Activated naive CD4-positive, alpha-beta T cell treated with anti-CD3 and anti-CD28 coated beads for 36 hours (primary cell): ENCODE measurements around the gene PLCG2. TPM values are rescaled to one million over a fixed set of nuclear protein-coding genes. Genes with fewer than 3 reads are reported as not detected.
A peak's percentile ranks its signal among the peaks of the same experiment; 100 is the strongest.
"Not testable (repeated sequence)": the region's sequence is repeated elsewhere in the genome, so short reads cannot be mapped to it uniquely, and the experiment has no call there.

Experiments
- CTCF ChIA-PET: fragments of 350-600 bp; sonication (Branson Sonifier 250); formaldehyde crosslinking; loops from one replicate; lab custom pipeline; 2021; ENCODE audit warnings: antibody characterized with exemption; lab: Charles Lee
- DNase-seq: peaks from one replicate; pipeline ENCODE4 v3.0.0-alpha.2; 2020
- H3K27ac Mint-ChIP-seq: one replicate; pipeline ENCODE4 v1.8.0; 2021; ENCODE audit warnings: mild to moderate bottlenecking, mixed read lengths
- H3K27me3 Mint-ChIP-seq: one replicate; pipeline ENCODE4 v1.8.0; 2021; ENCODE audit warnings: low read depth, mixed read lengths
- H3K36me3 Mint-ChIP-seq: one replicate; pipeline ENCODE4 v1.8.0; 2021; ENCODE audit warnings: low read depth, mixed read lengths
- H3K4me1 Mint-ChIP-seq: one replicate; pipeline ENCODE4 v1.8.0; 2021; ENCODE audit warnings: low read depth, mixed read lengths
- H3K4me3 Mint-ChIP-seq: one replicate; pipeline ENCODE4 v1.8.0; 2021; ENCODE audit warnings: mild to moderate bottlenecking, moderate library complexity, mixed read lengths
- H3K9me3 Mint-ChIP-seq: one replicate; pipeline ENCODE4 v1.8.0; 2021; ENCODE audit warnings: mixed read lengths
- intact Hi-C: fragments of 100-400 bp; cut with micrococcal nuclease; formaldehyde crosslinking; loops from one replicate; pipeline ENCODE4 v1.15.1; 2023
- total RNA-seq, 2 experiments: library from RNA; stranded (reverse); gene quantifications; one replicate each; pipeline ENCODE4 v1.2.3, GENCODE V29; 2021

The PLCG2 gene
- total RNA-seq, 2 experiments from 2014 or later, result 12.0 to 13.4 TPM

DNA sequence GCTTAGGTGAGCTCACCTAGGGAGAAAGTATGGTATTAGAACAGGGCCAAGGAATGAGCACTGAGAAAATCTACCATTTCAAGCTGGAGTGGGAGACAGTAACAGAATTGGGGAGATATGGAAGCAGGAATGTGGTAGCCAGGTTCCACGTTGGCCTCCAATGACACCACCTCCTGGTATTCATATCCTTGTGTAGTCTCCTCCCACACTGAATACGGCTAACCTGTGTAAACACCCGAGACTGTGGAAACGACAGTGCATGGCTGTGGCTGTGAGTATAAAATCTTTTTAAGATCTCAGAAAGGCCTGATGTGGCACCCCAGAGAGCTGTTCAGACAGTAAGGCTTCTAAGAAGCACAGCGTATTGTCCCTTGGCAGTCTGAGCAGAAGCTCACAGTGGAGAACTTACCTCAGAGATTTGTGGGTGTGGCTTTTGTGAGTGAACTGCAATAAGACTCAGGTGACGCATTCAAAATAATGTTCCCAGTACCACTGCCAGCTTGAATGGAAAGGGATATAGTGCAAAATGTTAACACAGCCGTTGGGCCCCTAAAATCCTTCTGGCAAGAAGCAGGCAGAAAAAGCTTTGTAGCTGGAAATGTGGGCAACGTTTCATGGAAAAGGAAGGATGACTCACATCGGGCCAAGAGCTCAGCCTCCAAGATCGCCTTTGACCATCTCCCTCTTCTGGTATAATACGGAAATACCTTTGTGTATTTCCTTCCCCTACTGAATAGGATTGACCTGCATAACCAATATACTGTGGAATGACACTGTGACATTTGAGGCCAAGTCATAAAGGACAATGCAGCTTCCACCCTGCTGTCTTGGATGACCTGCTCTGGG is 217.8 kb downstream of the PLCG2 start:
- Mint-ChIP-seq H3K36me3 (peaks cover 17% of the 10 kb centered on the region), H3K9me3 (no peaks in the 10 kb centered on the region), H3K27me3 (no peaks in the 10 kb centered on the region), H3K4me3 (no peak overlapping the region), H3K27ac (no peak overlapping the region), H3K4me1 (no peaks in the 10 kb centered on the region)
- CTCF ChIA-PET, result interaction anchor here (1.3 kb wide), 1 partner anchor 230 kb away, joined by 4 read pairs; no protein-coding TSS in a partner anchor
- no peak for DNase-seq
- intact Hi-C loops, result no loop called here

DNA sequence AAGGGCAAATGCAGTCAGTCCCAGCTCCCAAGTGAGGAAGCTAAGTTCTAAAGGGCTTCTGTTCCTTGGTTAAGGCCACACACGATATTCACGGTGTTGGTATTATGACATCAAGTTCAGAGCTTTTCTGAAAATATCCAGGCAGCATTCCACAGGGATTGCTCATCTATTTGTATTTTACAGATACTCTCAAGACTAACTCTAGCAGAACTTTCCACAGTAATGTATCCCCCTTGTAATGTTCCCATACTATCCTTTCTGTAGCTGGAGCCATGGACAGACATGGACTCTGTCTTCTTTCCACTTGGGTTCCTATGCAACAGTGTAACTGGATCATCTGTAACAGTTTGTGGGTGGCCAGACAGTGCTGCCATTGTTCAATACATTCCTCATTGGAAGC is 218.6 kb downstream of the PLCG2 start:
- intact Hi-C loops, result no loop called here
- CTCF ChIA-PET, result interaction anchor here (1.3 kb wide), 1 partner anchor 230 kb away, joined by 4 read pairs; no protein-coding TSS in a partner anchor
- H3K27ac Mint-ChIP-seq, result no peak overlapping the region
- no peaks in the 10 kb centered on the region for H3K4me1 Mint-ChIP-seq
- peaks cover 20% of the 10 kb centered on the region for H3K36me3 Mint-ChIP-seq
- DNase-seq, result no peak
- H3K27me3 Mint-ChIP-seq, result no peaks in the 10 kb centered on the region
- no peaks in the 10 kb centered on the region for H3K9me3 Mint-ChIP-seq
- no peak overlapping the region for H3K4me3 Mint-ChIP-seq

DNA sequence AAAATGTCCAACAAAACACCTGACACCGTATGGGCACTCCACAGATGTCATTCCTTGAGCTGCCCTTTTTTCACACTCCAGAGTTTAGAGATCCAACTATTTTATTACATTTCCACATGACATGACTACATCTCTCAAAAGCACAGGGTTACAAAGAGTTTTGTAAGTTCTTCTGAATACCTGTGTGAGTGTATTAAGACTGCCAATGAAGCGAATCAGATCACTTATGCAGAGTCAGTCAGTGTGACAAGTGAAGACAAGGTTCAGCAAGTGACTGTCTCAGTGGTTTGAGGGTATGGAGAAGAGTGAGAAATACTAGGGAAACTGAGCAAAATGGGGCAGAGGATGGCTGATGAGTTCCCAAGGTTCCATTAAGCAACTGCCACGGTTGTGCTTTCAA is 223.7 kb downstream of the PLCG2 start:
- peaks cover 32% of the 10 kb centered on the region for H3K36me3 Mint-ChIP-seq
- no peaks in the 10 kb centered on the region for H3K4me1 Mint-ChIP-seq
- intact Hi-C loops, result no loop called here
- H3K27me3 Mint-ChIP-seq, result no peaks in the 10 kb centered on the region
- CTCF ChIA-PET, result no interaction called here
- no peak overlapping the region for H3K27ac Mint-ChIP-seq
- no peak overlapping the region for H3K4me3 Mint-ChIP-seq
- no peaks in the 10 kb centered on the region for H3K9me3 Mint-ChIP-seq
- no peak for DNase-seq

DNA sequence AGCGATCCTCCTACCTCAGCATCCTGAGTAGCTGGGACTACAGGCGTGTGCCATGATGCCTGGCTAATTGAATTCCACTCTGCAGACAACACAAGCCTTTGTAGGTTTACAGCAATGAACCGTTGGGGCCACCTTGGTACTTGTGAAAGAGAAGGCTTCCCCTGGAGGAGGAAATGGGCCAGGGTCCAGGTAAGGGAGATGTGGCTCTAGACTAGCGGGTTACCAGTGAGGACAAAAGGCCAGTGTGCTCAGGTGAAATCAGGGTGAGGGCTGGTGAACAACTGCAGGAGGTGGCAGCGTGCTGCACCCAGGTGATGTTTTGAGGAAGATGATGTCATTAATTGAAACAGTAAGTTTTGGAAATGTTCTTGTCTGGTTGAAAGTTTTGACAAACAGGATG is 225.5 kb downstream of the PLCG2 start:
- intact Hi-C loops, result no loop called here
- DNase-seq, result no peak
- peaks cover 39% of the 10 kb centered on the region for H3K36me3 Mint-ChIP-seq
- H3K4me3 Mint-ChIP-seq, result no peak overlapping the region
- H3K27me3 Mint-ChIP-seq, result no peaks in the 10 kb centered on the region
- H3K27ac Mint-ChIP-seq, result no peak overlapping the region
- H3K9me3 Mint-ChIP-seq, result peaks cover 15% of the 10 kb centered on the region
- H3K4me1 Mint-ChIP-seq, result peaks cover 3% of the 10 kb centered on the region
- CTCF ChIA-PET, result no interaction called here

DNA sequence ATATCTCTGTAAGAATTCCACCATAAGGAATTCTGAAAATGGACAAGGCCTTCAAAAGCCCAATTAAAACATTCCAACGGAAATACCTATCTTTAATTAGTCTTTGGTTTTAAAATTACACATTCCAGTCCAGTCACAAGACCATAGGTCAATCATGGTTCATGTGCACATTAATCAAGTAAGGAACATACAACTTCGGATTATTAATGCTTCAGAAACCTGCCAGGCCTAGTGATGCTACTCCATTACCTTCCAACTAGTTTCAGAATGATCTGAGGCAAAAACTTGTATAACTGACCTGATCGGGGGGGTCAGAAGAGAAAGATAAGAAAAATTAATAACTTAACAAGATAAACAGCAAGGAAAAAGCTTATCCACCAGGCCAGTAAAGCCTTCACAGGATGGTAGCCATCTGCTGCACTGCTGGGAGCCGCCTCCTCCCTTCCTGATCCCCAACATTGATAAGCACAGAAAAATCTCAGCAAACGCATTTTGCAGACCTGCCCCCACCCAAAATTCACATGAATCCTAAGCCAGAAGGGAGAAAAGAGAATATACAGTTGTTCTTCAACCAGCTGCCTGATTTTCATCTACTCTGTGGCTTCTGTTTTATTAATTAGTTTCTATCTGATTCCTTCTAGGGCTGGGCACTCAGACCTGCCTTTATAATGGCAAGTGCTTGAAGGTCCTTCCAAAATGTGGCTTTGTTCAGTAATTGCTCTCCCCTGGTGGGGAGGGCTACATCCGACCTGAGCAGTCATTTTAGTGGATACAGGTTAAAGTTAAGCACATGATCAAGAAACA is 226.1 kb downstream of the PLCG2 start:
- Mint-ChIP-seq H3K4me3 (no peak overlapping the region), H3K36me3 (peaks cover 39% of the 10 kb centered on the region), H3K9me3 (peaks cover 18% of the 10 kb centered on the region), H3K27me3 (no peaks in the 10 kb centered on the region), H3K27ac (no peak overlapping the region), H3K4me1 (peaks cover 9% of the 10 kb centered on the region)
- DNase-seq, result no peak
- intact Hi-C loops, result no loop called here
- CTCF ChIA-PET, result no interaction called here

DNA sequence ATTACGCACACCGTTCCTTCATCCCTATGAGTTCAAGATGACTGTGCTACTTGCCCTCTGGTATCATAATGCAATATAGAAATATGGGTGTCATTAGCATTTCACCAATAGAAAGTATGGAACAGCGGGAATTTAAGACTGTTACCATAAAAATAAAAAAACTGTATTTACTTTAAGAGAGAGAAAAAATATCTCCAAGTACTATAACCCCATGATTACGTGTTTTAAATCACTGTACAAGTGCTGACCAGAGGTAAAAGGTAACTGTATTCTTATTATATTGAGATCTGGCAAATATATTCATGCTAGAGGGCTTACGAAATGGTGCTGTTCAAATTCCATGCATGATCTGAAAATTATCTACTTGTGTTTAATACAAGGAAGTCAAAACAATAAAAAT is 226.9 kb downstream of the PLCG2 start:
- intact Hi-C loops, result no loop called here
- peaks cover 39% of the 10 kb centered on the region for H3K36me3 Mint-ChIP-seq
- H3K27ac Mint-ChIP-seq, result no peak overlapping the region
- peaks cover 18% of the 10 kb centered on the region for H3K9me3 Mint-ChIP-seq
- DNase-seq, result no peak
- H3K4me1 Mint-ChIP-seq, result peaks cover 16% of the 10 kb centered on the region
- H3K27me3 Mint-ChIP-seq, result no peaks in the 10 kb centered on the region
- CTCF ChIA-PET, result no interaction called here
- no peak overlapping the region for H3K4me3 Mint-ChIP-seq

DNA sequence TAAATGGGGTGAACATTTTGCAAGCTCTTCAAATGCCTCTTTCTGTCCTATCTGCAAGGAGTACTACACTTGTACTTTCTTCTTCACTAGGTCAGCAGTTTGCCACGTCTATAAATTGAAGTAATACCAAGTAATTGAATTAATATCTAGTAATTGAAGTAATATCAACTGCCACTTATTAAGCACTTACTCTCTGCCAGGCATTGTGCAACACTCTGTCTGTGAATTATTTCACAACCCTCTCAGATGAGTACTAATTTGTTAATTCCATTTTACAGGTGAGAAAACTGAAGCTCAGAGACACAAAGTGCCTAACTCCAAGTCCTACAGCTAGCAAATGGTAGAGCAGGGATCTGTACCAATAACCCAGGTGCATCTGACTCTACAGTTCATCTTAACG is 228.1 kb downstream of the PLCG2 start:
- Mint-ChIP-seq H3K27me3 (no peaks in the 10 kb centered on the region), H3K4me1 (peaks cover 21% of the 10 kb centered on the region), H3K4me3 (no peak overlapping the region), H3K9me3 (peaks cover 18% of the 10 kb centered on the region), H3K27ac (no peak overlapping the region), H3K36me3 (peaks cover 34% of the 10 kb centered on the region)
- CTCF ChIA-PET, result interaction anchor here (0.5 kb wide), 1 partner anchor 40 kb away, joined by 5 read pairs; no protein-coding TSS in a partner anchor
- intact Hi-C loops, result no loop called here
- no peak for DNase-seq

DNA sequence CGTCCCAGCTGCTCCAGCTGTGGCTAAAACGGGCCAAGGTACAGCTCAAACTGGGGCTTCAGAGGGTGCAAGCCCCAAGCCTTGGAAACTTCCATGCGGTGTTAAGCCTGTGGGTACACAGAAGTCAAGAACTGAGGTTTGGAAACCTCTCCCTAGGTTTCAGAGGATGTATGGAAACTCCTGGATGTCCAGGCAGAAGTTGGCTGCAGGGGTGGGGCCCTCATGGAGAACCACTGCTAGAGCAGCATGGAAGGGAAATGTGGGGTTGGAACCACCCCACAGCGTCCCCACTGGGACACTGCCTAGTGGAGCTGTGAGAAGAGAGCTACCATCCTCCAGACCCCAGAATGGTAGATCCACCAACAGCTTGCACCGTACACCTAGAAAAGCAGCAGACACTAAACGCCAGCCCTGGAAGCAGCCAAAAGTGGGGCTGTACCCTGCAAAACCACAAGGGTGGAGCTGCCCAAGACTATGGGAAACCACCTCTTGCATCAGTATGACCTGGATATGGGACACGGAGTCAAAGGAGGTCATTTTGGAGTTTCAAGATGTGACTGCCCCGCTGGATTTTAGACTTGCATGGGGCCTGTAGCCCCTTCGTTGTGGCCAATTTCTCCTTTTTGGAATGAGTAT is 230.0 kb downstream of the PLCG2 start:
- Mint-ChIP-seq H3K9me3 (peaks cover 18% of the 10 kb centered on the region), H3K27me3 (no peaks in the 10 kb centered on the region), H3K4me1 (peaks cover 21% of the 10 kb centered on the region), H3K36me3 (peaks cover 30% of the 10 kb centered on the region), H3K27ac (no peak overlapping the region), H3K4me3 (no peak overlapping the region)
- DNase-seq, result no peak
- CTCF ChIA-PET, result no interaction called here
- intact Hi-C loops, result no loop called here

DNA sequence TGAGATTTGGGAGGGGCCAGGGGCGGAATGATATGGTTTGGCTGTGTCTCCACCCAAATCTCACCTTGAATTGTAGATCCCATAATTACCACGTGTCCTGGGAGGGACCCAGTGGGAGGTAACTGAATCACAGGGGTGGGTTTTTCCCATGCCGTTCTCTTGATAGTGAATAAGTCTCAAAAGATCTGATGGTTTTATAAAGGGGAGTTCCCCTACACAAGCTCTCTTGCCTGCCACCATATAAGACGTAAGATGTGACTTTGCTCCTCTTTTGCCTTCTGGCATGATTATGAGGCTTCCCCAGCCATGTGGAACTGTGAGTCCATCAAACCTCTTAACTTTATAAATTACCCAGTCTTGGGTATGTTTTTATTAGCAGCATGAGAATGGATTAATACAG is 230.7 kb downstream of the PLCG2 start:
- peaks cover 26% of the 10 kb centered on the region for H3K36me3 Mint-ChIP-seq
- DNase-seq, result peak; percentile 24

DNA sequence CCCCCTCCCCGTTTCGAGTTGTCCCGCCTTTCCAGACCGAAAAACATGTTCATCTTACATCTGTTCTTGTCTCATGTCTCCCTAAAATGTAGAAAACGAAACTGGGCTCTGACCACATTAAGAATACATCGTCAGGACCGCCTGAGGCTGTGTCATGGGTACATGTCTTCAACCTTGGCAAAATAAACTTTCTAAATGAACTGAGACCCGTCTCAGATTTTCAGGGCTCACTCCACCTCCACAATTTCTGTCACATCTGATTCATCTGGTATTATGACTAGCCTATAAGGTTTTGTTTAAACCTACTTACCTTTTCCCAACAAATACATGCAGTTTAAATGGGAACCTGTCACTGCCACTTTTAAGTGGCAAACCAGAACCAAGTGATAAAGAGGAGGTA is 231.6 kb downstream of the PLCG2 start:
- Mint-ChIP-seq H3K4me1 (peaks cover 21% of the 10 kb centered on the region), H3K9me3 (peaks cover 24% of the 10 kb centered on the region), H3K27me3 (peaks cover 5% of the 10 kb centered on the region), H3K36me3 (peaks cover 24% of the 10 kb centered on the region), H3K27ac (peak overlapping the region; percentile 46), H3K4me3 (peak overlapping the region; percentile 79)
- peak; percentile 23 for DNase-seq
- CTCF ChIA-PET, result no interaction called here
- intact Hi-C loops, result loop anchor here (2.0 kb wide), 1 partner anchor 182 kb away; no protein-coding TSS in a partner anchor

More for the DNA sequence above, 230.7 kb downstream of the PLCG2 start:
- Mint-ChIP-seq H3K9me3 (peaks cover 18% of the 10 kb centered on the region), H3K27ac (peak overlapping the region; percentile 56), H3K4me1 (peaks cover 21% of the 10 kb centered on the region)
- CTCF ChIA-PET, H3K4me3 Mint-ChIP-seq, H3K27me3 Mint-ChIP-seq: not testable (repeated sequence)
- intact Hi-C loops, result loop anchor here (2.0 kb wide), 1 partner anchor 183 kb away; no protein-coding TSS in a partner anchor

DNA sequence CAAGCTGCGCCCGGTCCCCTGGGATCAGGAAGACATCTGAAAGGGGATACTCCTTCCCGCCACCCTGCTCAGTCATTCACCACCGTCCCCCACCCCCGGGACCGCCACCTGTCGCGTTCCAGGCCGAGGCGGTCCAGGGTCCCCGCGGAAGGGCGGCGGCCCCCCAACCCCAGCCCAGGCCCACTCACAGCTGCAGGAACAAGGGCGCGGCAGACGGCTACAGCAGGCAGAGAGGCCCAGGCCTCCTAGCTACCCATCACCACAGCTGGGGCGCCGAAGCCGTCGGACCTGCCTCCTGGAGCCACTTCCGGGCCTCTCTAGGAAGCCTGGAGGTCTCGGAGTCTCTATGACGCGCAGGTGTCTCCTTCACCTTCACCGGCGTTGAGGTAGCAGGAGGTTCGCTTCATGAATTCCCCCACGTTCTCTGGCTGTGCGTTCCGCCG is 232.1 kb downstream of the PLCG2 start, which contains the start of gene SDR42E1:
SDR42E1 (minus strand) TSS at position 272 of the 443 bp plus-strand sequence. CDS start 10,612 bp downstream, outside the sequence.
- CTCF ChIA-PET, result interaction anchor here (0.8 kb wide), 1 partner anchor 53 kb away, joined by 3 read pairs; no protein-coding TSS in a partner anchor
- H3K4me1 Mint-ChIP-seq, result peaks cover 21% of the 10 kb centered on the region

More for the DNA sequence above, 232.1 kb downstream of the PLCG2 start, which contains the start of gene SDR42E1:
- DNase-seq, result peak; percentile 75
- H3K36me3 Mint-ChIP-seq, result peaks cover 26% of the 10 kb centered on the region
- peak within 1 kb of the TSS; percentile 55 for H3K27ac Mint-ChIP-seq
- intact Hi-C loops, result loop anchor here (2.0 kb wide), 1 partner anchor 182 kb away; no protein-coding TSS in a partner anchor
- H3K4me3 Mint-ChIP-seq, result peak within 1 kb of the TSS; percentile 79
- H3K27me3 Mint-ChIP-seq, result peaks cover 7% of the 10 kb centered on the region
- H3K9me3 Mint-ChIP-seq, result peaks cover 24% of the 10 kb centered on the region
